HL-60 (cell line): ENCODE results near the gene TINAGL1.

Experiments used
- DNase-seq, 2 experiments: peaks; one replicate each; pipeline ENCODE4 v3.0.0-alpha.2; 2010 to 2020; ENCODE audit warnings: low read depth in 1 of 2, low spot score in 1 of 2
- H3K27ac ChIP-seq: fragments of 250-450 bp; sonication (Bioruptor Pico); replicated peaks from 2 replicates; pipeline ENCODE4 v1.5.1; 2020; ENCODE audit warnings: mild to moderate bottlenecking, moderate library complexity
- H3K27me3 ChIP-seq: fragments of 250-450 bp; sonication (Bioruptor Pico); 2 replicates; pipeline ENCODE4 v1.5.1; 2021; ENCODE audit warnings: mild to moderate bottlenecking, moderate library complexity; ENCODE audit not compliant: insufficient read depth, poor library complexity, severe bottlenecking
- H3K4me3 ChIP-seq: replicated peaks from 2 replicates; pipeline ENCODE4 v1.5.1; 2011; ENCODE audit warnings: mild to moderate bottlenecking, control low read depth, low read length; ENCODE audit not compliant: insufficient read depth
- CTCF ChIP-seq: IDR thresholded peaks from one replicate; pipeline ENCODE4 v1.5.1; 2011; ENCODE audit warnings: low read length, control low read depth, inconsistent platforms; ENCODE audit not compliant: insufficient read depth
- GABPA ChIP-seq: IDR thresholded peaks from 2 replicates; pipeline ENCODE4 v1.6.1; 2012; ENCODE audit warnings: low read depth
- POLR2AphosphoS5 ChIP-seq: IDR thresholded peaks from 2 replicates; pipeline ENCODE4 v1.6.1; 2012; ENCODE audit warnings: low read depth
- REST ChIP-seq: IDR thresholded peaks from 2 replicates; pipeline ENCODE4 v1.6.1; 2012; ENCODE audit warnings: low read depth; ENCODE audit not compliant: insufficient replicate concordance
- SPI1 ChIP-seq: IDR thresholded peaks from 2 replicates; pipeline ENCODE4 v1.6.1; 2012; ENCODE audit warnings: low read depth, mild to moderate bottlenecking, borderline replicate concordance

Gene TINAGL1

GRCh38 chr1:31617218-31617915 is 41.1 kb downstream of the TINAGL1 start, which contains the start of gene HCRTR1:
HCRTR1 (plus strand) TSS chr1:31617689; CDS start chr1:31619193, 1,504 bp downstream.
- peaks cover 19% of the 10 kb centered on the region for H3K27me3 ChIP-seq
- H3K27ac ChIP-seq, result no peak within 1 kb of the TSS
- no peak for TF ChIP-seq REST
- no peak for TF ChIP-seq SPI1
- TF ChIP-seq CTCF, result no peak
- TF ChIP-seq POLR2AphosphoS5, result no peak
- no peak for TF ChIP-seq GABPA
- H3K4me3 ChIP-seq, result peak within 1 kb of the TSS; percentile 33
- DNase-seq, result no peak

DNA sequence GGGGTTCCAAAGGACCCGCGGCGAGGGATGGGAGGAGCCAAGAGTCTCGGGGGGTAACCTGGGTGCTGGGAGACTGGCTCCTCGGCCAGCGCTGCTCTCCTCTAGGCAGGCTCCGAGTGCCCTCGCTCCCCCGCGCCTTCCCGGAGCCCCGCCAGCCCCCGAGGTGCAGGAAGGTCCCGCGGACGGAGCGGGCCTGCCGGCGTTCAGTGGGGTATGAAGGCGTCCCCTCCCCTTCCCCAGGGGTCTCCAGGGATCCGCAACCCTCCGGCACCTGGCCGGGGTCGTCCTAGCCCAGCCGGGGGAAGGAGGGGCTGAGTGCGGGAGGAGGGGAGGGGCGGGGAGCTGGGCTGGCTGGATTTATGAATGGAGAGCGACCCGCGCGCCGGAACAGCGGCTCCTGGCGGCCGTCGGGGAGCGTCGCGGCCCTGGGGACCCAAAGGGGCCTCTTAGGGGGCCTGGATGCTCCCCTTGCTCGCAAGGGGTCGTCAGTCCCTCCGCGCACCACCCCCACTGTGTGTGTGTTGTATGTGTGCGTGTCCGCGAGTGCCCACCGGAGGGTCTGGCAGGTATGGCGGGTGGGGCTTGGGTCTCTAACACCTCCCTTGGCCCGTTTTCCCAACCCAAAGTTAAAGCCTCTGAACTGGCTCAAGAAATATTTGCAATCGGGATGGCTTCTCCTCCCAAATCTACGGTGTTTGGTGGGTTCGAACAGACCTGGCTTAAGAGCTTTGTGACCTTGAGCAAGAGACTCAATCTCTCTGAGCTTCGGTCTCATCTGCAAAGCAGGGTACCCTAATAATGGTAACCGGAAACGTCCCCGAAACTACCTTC is 41.8 kb downstream of the TINAGL1 start:
- H3K27ac ChIP-seq, result no peak overlapping the region
- H3K4me3 ChIP-seq, result peak overlapping the region; percentile 33
- peak in 1 of 2 experiments; percentile 14 for DNase-seq
- TF ChIP-seq CTCF (peak; percentile 42), SPI1 (no peak)
- H3K27me3 ChIP-seq, result peaks cover 19% of the 10 kb centered on the region

GRCh38 chr1:31618916-31619846 is 42.9 kb downstream of the TINAGL1 start:
- Histone ChIP-seq H3K27ac (no peak overlapping the region), H3K27me3 (peaks cover 19% of the 10 kb centered on the region), H3K4me3 (no peak overlapping the region)
- TF ChIP-seq POLR2AphosphoS5 (no peak), SPI1 (no peak), GABPA (no peak), CTCF (no peak), REST (no peak)
- no peak for DNase-seq
